Putamen (tissue), 1 donor: Measurements from ENCODE around the gene KCNQ2.
A peak's percentile ranks its signal among the peaks of the same experiment; 100 is the strongest.

ENCODE experiments used
- DNase-seq: peaks from one replicate; pipeline ENCODE4 v3.0.0-alpha.2; 2016; ENCODE audit warnings: low spot score

KCNQ2 gene

GRCh38 chr20:63454731-63455567, 17.5 kb downstream of the KCNQ2 start:
- DNase-seq: no peak

GRCh38 chr20:63452821-63453523, 19.5 kb downstream of the KCNQ2 start:
- DNase-seq: no peak

GRCh38 chr20:63452341-63452740, 20.1 kb downstream of the KCNQ2 start:
- DNase-seq: no peak

- DNase-seq: no peak
These were observed 20.6 kb downstream of the KCNQ2 start for GRCh38 chr20:63451821-63452220.

GRCh38 chr20:63449796-63450730, 22.4 kb downstream of the KCNQ2 start:
- DNase-seq: no peak

- no peak for DNase-seq
These were observed 23.4 kb downstream of the KCNQ2 start for GRCh38 chr20:63449025-63449424.

- DNase-seq: no peak
These were observed 24.4 kb downstream of the KCNQ2 start for GRCh38 chr20:63448031-63448430.

GRCh38 chr20:63447320-63447719, 25.1 kb downstream of the KCNQ2 start:
- no peak for DNase-seq

- DNase-seq: peak; percentile 79
These were observed 26.0 kb downstream of the KCNQ2 start for GRCh38 chr20:63446216-63447024.

- DNase-seq: no peak
These were observed 27.2 kb downstream of the KCNQ2 start for GRCh38 chr20:63445075-63445734.

GRCh38 chr20:63444548-63444947, 27.9 kb downstream of the KCNQ2 start:
- no peak for DNase-seq

- no peak for DNase-seq
These were observed 28.7 kb downstream of the KCNQ2 start for GRCh38 chr20:63443606-63444395.

GRCh38 chr20:63442100-63442493, 30.4 kb downstream of the KCNQ2 start:
- DNase-seq: no peak

- no peak for DNase-seq
These were observed 31.0 kb downstream of the KCNQ2 start for GRCh38 chr20:63441136-63442099.

- no peak for DNase-seq
These were observed 32.0 kb downstream of the KCNQ2 start for GRCh38 chr20:63440366-63440955.

GRCh38 chr20:63439866-63440265, 32.6 kb downstream of the KCNQ2 start:
- DNase-seq: no peak

- no peak for DNase-seq
These were observed 34.3 kb downstream of the KCNQ2 start for GRCh38 chr20:63438121-63438520.

- DNase-seq: no peak
These were observed 36.9 kb downstream of the KCNQ2 start for GRCh38 chr20:63435552-63435951.
